ENCODE measurements around the gene ERBB4.

ERBB4 gene

DNA sequence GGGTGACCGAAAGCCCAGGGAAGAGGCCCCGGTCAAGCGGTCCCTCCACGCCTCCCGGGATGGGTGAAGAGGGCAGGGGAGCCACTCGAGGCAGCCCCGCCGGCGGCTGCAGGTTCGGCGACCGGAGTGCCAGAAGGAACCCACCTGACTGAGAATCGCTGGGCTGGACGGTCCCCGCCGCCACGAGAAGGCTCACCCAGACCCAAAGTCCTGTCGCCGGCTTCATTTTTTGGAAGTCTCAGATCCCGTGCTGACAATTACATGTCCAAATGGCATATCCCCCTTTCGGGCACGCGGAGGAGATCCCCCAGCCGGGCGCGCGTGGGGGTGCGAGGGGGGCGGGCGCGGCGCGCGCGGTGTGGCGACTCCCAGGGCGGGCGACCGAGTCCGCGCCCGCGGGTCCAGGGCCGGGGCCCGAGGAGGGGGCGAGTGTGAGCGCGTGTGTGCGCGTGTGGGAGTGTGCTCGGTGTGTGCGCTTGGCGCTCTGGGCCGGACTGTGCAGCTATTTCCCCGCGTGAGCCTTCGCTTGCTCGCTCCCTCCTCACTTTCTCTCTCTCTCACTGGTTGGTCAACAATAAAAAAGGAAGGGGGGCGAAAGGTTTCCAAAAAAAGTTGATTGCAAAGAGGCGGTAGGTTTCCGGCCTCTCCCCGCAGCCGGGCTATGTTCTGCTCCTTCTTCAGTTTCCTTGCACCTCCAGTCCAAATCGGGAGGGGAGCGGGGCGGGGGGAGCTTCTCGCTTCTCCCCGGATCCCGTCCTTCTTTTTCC lies at the start of gene ERBB4:
TSS of gene ERBB4 (minus strand) at position 498 of the 767 bp plus-strand sequence. CDS start at position 226, 272 bp downstream.
- peak; percentile 5 for DNase-seq (ENCODE audit: low spot score)

DNA sequence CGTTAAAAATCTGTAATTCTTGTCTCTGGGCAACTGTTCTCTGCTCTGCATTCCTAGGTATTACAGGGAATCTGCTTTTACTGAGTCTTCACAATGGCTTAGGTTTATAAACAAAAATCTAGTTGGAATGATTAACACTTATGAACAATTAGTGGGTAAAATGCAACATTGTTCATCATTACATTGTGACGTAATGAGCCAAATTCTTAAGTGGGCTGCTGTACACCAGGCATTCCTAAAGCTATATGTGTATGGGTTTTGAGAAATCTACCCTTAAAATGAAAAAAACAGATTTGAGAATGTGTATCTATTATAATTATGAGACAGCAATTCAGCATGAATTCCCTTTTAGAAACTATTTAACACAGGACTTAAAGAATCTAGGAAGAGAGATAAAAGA lies 41.5 kb upstream of the ERBB4 start:
- DNase-seq (ENCODE audit: low spot score) = no peak

DNA sequence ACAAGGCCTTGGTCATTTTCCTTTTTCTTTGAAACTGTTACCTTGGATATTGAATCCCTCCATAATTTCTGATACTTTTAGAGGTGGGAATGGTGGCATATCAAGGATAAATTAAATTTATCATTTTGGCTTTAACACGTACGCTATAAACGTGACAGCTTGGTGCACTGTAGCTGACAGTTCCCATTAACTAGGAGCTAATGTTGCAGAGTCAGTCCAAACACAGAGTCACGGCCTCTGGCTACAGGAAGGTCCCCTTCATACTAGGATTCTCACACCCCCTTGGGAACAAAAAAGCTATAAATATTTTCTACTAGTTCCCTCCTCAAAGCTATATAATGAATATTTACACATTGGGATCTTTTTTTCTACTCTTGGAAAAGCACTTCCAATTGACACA lies 17.7 kb upstream of the ERBB4 start:
- no peak for DNase-seq (ENCODE audit: low spot score)

DNA sequence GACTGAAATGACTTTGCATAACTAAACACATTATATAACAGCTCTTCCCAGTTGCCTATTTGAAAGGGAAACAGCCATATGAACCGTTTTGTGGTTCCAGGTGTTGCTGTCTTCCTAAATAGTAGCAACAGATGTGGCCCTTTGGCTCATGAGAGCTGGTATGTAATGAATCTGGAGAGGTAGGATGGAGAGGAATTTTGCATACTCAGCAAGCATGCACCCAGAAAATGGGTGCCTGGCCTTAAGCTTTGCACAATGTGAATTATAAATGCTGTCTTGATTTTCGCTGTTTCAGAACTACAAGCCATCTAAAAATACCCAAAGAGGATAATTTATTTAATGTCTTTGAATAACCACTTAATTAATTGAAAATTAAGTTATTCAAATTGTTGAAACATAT lies 15.6 kb upstream of the ERBB4 start:
- no peak for DNase-seq (ENCODE audit: low spot score)

DNA sequence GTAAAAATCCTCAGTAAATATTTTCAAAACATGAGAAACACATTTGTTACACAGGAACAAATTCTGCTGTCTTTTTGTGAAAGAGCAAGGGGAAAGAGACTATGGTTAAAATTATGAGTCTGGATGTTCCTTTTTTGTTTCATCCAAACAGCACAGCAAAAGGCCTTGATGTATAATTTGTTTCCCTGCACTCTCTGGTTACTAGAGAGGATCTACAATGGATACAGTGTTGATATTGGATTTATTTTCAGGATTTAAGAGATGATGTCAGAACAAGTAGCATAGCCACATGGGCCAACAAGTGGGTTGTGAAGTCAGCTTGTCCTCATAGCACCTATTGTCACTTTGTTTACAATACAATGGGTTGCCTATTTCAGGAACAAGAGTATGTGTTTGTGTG lies 11.3 kb upstream of the ERBB4 start:
- DNase-seq (ENCODE audit: low spot score) = no peak

DNA sequence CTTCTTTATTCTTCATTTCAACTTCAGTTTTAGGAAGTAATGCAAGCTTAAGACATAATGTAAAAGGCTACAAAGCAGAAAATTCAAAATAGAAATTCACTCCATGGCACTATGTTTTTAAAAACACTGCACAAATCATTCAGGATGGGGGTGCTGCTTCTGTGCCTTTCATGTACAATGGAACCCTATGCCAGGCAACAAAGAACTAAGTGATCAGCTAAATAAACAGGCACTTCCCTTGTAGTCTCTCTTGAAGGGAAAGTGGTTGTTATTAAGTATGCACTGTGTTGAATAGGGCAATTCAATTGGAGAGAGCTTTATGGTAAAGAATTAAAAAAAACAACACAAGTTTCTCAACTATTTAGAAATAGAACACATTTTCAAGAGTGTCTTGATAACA lies 10.9 kb upstream of the ERBB4 start:
- no peak for DNase-seq (ENCODE audit: low spot score)

DNA sequence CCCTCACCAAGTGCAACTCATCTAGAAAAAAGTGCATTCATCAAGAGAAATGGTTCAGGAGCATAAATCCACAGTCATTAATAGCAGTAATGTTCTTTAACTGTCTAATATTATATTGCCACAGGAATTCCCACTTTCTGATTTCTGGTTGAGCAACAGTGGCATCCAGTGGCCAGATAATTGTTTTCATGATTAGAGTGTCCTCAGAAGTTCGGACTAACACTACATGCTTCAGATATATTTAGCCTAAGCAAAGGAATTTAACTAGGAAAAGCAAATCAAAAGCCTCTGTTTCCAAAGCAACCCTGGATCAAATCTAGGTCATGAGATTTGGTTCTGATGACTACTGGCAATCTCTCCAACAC lies 9.8 kb upstream of the ERBB4 start:
- peak; percentile 38 for DNase-seq (ENCODE audit: low spot score)

DNA sequence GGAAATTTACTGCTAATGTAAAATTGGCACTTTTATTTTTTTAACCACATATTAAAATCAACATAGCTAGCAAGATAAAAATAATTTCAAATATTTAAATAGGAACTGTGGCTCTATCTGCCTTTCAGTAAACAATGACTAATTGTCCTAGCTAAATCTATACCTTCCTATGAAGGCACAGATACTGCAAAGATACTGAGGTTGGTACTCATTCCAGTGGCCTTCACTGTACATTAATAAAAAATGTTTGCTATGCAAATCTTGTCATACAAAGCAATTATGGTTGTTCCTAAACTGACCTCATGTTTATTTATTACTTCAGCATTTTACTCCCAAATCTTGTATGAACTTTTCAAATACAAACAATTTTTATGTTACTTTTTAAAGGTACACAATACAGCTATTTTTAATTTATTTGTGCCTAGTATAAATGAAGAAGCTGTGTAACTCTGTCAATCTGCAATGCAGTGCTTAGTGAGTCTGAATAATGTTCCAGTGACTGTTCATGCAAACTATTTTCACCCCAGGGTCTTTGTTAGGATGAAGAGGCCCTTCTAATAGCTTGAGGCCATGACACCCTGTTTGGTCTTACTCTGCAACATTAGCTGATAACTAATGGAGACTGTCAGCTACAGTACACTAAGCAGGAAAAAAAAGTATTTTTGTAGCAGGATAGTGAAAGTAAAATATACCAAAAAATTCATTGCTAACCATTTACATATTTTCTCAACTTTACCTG lies 9.3 kb upstream of the ERBB4 start:
- no peak for DNase-seq (ENCODE audit: low spot score)

DNA sequence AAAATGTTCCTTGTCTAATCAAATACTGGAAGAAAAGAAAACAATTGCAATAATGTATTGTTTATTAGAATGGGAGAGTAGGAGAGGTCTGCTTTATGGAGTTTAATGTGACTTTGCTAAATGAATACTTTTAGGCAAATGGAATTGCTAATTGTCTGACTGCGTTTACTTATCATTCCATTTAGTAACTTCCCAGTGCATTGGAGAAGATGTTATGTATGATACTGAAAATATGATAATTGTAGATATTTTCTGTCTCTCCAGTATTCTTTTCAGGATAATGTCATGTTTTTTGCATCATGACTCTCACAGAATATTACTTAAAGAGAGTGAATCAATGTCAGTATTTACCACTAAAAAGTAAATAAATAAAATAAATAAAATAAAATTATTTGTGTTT lies 8.1 kb upstream of the ERBB4 start:
- no peak for DNase-seq (ENCODE audit: low spot score)

DNA sequence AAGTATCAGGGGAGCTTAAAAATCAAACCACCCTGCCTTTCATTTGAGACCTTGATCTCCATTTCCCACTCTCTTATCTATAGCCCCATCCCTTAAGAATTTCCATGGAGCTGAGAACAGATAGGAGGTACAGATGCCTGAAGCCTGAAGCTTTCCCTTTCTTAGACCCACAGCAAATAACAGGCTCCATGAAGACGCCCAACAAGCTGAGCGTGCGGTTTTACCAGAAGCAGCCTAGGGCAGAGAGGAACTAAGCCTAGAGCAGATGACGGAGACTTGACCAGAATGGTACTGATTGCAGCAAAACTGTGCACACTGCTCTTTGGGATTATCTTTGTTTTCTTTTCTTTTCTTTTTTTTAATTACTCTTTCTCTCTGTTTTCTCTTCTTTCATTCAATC lies 1.7 kb upstream of the ERBB4 start:
- DNase-seq (ENCODE audit: low spot score) = no peak

DNA sequence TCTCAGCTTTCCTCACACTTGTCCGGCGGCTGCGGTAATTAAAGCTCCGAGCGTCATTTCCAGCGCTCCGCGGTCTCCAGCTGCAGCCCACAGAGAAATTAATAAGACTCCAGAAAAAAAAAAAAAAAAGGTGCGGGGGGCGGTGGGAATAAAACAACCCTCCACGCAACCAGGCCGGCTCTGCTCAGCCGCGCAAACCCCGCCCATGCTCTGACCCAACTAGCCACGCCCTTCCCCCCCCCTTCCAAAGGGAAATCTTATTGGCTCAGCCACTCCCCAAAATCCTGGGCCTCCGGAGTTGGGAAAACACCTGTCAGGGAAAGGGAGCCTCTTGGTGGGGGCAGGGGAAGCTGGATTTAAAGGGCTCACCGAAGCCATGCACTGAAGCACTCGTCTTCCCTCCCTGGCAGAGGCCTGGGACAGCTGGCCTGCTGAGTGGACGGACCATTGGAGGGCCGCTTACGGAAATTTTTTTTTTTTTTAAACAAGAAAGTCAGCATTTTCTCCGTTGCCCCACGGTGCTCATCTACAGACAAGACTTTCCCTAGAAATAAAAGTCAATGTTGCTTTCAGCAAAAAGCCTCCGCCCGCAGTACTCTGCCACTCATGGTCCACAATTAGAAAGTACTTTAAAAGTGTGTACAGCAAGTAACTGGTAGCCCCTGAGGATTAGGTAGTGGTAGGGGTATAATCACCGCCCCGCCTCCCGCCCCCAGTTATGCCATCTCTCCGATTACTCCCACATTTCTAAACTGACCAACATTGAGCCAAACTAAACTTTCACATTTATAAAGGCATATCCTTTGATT lies 674 bp upstream of the ERBB4 start:
- DNase-seq (ENCODE audit: low spot score) = peak; percentile 52

DNA sequence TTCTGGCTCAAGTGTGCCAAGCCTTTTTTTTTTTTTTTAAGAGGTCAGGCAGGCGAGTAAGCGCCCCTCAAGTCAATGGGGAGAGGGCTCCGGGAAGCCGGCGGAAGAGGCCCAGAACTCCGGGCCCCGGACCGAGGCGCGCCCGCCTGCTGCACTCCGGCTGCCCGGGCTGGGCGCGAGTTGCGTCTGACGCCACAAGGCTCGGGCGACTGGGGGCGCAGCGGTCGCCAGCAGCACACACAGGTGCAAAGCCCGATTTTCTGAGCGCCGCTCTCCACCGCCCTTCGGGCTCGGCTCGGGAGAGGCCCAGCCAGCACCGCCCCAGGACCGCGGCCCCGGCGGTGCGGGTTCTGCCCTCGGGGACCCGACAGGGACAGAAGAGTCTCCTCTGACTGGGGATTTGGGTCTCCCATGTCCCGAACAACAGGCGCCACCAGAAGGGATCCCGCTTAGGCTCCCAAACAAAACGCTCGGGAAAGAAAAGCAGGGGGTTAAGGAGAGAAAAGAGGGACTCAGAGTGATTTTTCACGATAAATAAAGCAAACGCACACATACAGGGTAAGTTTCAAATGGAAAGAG lies 787 bp downstream of the ERBB4 start:
- no peak for DNase-seq (ENCODE audit: low spot score)

DNA sequence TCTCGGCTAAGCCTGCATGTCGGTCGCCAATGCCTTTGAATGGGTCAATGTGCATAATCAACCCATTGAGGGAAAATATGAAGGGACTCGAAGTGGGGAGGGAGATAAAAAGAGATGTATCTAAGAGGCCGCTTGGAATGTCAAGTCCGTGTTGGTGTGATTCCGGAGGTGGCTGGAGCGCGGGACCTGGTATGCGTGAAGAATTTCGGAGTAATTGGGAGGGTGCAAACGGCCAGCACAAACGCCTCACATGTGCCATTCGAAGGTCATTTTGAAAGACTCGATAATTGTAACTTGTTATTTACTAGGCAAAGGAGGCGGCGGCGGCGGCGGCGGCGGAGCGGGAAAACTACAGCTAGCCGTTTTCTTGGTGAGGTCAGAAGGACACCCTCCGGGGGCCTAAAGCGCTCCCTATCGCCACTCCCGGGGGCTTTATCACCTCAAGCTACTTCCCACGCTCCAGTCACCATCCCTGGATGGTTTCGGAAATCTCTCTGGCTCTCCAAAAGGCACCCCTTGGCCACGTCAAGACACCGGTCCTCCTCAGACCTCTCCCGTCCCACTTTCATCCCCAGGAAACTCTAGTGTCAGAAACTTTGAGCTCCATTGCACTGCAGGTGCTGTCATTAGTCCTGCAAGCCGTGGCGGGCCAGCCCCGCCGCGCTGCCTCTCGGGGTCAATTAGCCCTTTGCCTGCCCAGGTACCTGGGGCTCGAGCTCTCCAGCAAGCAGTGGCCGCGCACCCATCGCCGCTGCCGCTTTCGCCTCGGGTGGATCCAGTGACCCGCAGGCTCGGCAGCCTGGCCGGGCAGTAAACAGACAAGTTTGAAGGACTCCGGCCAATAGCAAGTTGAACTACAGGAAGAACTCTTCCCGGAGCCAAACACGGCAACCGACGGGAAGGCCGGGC lies 1.5 kb downstream of the ERBB4 start:
- DNase-seq (ENCODE audit: low spot score) = peak; percentile 6

DNA sequence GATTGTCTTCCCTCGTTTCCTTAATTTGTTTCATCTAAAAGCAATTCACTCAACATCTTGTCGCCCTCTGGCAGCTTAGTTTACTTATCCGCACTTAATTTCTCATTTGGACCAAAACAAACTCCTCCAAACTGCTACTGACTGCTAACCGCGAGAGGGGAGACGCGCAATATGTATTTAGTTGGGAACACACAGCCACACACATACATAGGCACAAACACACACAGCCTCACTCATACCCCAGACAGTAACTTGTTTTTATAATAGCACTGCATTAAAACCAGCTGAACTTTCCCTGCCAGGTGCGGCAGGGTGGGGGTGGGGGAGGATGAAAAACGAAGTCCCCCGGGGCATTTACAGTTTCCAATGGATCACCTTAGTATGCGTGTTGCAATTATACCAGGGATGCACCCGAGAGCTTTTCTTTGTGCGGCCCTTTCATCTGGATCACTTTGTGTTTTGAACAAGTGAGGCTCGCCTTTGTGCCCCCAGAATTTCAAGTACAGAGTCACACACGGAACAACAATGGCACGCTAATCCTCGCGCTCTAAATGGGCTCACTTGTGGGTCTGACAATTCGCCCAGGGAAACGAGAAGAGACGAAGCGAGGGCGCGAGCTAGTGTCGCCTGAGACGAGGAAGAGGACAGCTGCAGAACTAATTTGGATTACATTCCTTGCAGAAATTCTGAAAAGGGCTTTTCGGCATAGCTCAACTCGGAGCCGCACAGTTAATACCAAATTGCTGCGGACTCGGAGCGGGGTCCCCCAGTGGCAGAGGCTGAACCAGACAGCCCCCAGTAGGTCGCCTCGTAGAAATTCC lies 2.4 kb downstream of the ERBB4 start:
- no peak for DNase-seq (ENCODE audit: low spot score)

DNA sequence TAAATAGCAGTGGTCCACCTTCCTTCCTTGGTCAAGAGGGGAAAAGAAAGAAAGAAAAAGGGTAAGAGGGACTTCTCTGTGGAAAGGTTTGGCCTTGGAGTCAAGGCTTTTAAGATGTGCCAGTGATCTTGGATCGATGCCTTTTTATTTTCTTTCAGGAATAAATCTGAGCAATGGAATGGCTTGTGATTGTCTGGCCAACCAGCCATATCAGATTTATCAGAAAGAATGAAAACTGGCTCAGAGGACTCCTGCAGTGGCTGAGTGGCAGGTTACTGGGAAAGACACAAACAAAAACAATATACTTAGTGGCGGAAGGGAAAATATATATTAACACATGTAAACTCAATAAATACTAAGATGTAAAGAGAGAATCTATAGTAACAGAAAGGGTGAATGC lies 4.3 kb downstream of the ERBB4 start:
- DNase-seq (ENCODE audit: low spot score) = no peak

DNA sequence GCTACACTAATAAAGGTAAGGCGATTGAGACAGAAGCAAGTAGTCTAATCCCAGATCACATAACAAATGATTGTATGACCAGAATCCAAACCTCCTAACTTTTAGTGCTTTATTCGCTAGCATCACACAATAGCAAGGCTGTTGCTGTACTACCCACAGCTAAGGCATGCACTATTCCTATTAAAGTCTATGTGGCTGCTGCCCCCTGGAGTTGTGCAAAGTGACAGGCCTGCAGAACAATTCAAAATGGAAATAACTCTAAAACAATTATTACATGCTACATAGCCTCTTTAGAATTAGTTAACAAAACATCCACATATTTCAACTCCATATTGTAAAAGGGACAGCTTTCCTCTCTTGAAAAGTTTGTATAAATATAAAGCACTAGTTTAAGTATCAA lies 6.0 kb downstream of the ERBB4 start:
- DNase-seq (ENCODE audit: low spot score) = no peak

DNA sequence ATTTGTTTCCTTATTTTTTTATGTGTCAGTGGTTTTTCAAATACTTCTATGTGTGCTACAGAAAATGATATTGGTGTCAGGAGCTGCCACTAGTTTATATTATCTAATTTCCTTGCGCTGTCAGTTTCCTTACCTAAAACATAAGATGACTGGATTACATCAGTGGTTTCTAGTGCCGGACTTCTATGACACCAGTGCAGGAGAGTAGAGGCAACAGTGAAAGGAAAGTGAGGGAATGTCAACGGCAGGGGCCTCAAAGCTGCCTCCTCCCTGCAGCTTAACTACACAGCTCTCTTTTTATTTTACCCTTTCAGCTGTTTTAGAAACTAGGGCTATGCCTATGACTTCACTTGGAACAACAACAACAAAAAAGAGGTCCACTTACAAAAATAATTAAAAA lies 6.5 kb downstream of the ERBB4 start:
- DNase-seq (ENCODE audit: low spot score) = no peak

DNA sequence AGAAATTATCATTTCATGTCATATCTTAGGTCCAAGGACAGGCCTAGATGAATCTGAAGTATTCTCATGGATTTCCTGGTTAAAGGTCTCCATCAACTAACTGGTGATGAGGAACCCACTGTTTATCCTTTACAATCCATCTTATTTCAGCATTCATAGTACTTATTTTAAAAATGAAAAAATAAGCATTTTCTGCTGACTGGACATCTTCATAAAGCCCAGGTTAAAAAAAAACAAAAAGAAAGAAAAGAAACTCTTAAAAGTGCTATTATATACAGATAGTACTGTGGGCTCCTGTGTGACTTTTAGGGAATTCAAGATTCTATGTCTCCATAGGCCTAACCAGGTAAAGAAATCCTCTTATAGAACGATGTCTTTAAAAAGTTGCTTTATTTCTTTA lies 7.1 kb downstream of the ERBB4 start:
- no peak for DNase-seq (ENCODE audit: low spot score)

DNA sequence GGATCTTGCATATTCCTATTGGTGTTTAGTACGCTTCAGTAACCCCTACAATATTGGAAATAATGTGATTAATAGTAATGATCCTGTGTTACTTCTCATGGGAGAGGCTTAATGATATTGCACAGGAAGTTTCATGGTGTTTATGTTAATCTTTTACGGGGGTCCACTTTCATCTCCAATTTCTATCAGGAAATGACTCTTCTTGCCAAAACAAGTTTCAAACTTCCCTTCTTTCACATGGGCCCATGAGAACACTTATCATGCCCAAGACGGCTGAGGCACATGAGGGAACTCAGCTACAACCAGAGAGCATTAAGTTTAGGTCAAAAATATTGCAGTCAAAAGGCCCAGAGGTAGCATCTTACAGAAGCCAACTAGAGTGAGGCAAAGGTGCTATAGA lies 7.6 kb downstream of the ERBB4 start:
- no peak for DNase-seq (ENCODE audit: low spot score)

DNA sequence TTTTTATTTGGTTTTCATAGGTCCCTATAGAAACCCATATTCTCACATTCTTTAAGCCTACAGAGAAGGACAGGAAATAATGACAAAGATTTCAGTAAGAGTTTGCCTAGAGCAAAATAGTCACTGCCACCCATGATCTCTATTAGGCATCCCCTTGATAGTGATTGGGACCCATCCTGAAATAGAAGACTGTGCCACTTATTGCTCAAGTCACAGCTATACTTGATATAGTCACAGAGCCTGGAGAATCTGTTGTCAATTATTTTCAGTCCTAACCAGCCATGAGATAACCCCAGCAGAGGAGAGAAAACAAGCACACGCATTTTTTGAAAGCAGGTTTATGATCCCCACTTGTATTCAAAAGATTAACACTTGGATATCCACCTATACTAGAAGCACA lies 8.2 kb downstream of the ERBB4 start:
- no peak for DNase-seq (ENCODE audit: low spot score)
